ENCODE measurements around the gene SLC15A2.

The SLC15A2 gene

GRCh38 chr3:121913305-121913990, 19.2 kb downstream of the SLC15A2 start:
- TF ChIP-seq TEAD4 (IDR thresholded peaks at IDR 0.05) (no peak), TAF1 (IDR thresholded peaks at IDR 0.05; ENCODE audit: low read depth) (no peak), CREB1 (IDR thresholded peaks at IDR 0.05; ENCODE audit: low read depth) (no peak), YY1 (IDR thresholded peaks at IDR 0.05; ENCODE audit: low read depth) (no peak), EGR1 (IDR thresholded peaks at IDR 0.05) (no peak)
- TF ChIP-seq, protein P1, sequence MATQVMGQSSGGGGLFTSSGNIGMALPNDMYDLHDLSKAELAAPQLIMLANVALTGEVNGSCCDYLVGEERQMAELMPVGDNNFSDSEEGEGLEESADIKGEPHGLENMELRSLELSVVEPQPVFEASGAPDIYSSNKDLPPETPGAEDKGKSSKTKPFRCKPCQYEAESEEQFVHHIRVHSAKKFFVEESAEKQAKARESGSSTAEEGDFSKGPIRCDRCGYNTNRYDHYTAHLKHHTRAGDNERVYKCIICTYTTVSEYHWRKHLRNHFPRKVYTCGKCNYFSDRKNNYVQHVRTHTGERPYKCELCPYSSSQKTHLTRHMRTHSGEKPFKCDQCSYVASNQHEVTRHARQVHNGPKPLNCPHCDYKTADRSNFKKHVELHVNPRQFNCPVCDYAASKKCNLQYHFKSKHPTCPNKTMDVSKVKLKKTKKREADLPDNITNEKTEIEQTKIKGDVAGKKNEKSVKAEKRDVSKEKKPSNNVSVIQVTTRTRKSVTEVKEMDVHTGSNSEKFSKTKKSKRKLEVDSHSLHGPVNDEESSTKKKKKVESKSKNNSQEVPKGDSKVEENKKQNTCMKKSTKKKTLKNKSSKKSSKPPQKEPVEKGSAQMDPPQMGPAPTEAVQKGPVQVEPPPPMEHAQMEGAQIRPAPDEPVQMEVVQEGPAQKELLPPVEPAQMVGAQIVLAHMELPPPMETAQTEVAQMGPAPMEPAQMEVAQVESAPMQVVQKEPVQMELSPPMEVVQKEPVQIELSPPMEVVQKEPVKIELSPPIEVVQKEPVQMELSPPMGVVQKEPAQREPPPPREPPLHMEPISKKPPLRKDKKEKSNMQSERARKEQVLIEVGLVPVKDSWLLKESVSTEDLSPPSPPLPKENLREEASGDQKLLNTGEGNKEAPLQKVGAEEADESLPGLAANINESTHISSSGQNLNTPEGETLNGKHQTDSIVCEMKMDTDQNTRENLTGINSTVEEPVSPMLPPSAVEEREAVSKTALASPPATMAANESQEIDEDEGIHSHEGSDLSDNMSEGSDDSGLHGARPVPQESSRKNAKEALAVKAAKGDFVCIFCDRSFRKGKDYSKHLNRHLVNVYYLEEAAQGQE (IDR thresholded peaks at IDR 0.05; ENCODE audit: low read depth): no peak
- TF ChIP-seq, protein P2, sequence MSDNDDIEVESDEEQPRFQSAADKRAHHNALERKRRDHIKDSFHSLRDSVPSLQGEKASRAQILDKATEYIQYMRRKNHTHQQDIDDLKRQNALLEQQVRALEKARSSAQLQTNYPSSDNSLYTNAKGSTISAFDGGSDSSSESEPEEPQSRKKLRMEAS (IDR thresholded peaks at IDR 0.05): no peak

- TF ChIP-seq TEAD4 (IDR thresholded peaks at IDR 0.05): peak; percentile 63
- TF ChIP-seq, protein P2 (IDR thresholded peaks at IDR 0.05): no peak
Measured at GRCh38 chr3:121914081-121914998, 20.1 kb downstream of the SLC15A2 start.

DNA sequence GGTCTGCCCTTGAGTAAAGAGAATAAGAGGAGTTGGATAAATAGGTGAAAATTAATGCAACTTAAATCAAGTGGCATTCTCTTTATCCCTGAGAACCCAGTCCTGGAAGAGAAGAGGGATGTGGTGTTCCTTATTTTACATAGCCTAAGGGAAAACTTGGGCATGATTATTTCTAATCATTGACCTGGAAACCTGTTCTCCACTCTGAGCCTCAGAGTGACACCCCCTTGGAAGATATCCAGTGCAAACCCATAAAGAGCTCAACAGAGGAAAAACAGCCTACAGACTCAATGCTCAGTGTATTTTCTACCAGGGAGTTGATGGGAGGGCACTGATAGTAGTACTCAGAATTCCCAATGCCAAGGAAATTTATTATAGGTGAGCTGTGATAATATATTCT, 22.0 kb downstream of the SLC15A2 start:
- no peak for TF ChIP-seq EGR1 (IDR thresholded peaks at IDR 0.05)
- TF ChIP-seq YY1 (IDR thresholded peaks at IDR 0.05; ENCODE audit: low read depth): no peak
- TF ChIP-seq RAD21 (IDR thresholded peaks at IDR 0.05; ENCODE audit: low read depth): no peak
- TF ChIP-seq, protein P1 (IDR thresholded peaks at IDR 0.05; ENCODE audit: low read depth): no peak
- TF ChIP-seq TEAD4 (IDR thresholded peaks at IDR 0.05): no peak
- TF ChIP-seq, protein P2 (IDR thresholded peaks at IDR 0.05): no peak
- no peak for TF ChIP-seq FOXM1 (IDR thresholded peaks at IDR 0.05; ENCODE audit: borderline replicate concordance, low read depth)
- peak; percentile 11; the same call in 1 of the 2 replicates for TF ChIP-seq EP300 (IDR thresholded peaks at IDR 0.05; ENCODE audit: borderline replicate concordance)
- no peak for TF ChIP-seq TAF1 (IDR thresholded peaks at IDR 0.05; ENCODE audit: low read depth)
- peak; percentile 71 for TF ChIP-seq NFIC (IDR thresholded peaks at IDR 0.05)
- TF ChIP-seq CREB1 (IDR thresholded peaks at IDR 0.05; ENCODE audit: low read depth): no peak

DNA sequence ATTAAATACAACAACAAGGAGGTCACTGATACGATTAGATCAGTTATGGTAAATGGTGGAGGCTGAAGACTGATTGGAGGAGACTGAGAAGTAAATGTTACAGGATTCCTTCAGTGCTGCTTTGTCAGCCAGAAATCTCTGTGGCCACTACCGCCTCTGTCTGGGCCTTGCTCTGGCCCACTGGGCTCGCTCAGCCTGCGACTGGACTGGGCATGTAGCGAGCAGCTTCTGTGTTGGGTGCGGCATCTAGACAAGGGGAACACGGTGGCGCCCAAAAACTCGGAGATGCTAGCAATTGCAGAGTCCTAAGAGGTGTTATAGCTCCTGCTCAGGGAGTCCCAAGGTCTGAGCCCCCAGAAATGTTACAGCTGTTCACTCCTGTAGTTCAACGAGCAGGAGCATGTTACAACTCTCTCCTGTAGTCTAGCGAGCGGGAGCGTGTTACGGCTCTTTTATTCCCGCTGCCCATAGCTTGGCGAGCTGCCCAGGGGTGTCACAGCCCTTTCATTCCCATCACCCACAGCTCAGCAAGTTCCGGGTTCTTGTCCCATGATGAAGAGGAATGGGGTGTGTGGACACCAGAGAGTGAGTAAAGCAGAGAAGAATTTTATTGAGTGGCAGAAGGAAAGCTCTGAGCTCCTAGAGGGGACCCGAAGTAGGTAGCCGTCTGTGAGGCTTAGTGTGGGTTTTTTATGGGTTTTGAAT, 24.7 kb downstream of the SLC15A2 start:
- no peak for TF ChIP-seq EGR1 (IDR thresholded peaks at IDR 0.05)
- TF ChIP-seq, protein P1 (IDR thresholded peaks at IDR 0.05; ENCODE audit: low read depth): no peak
- TF ChIP-seq EP300 (IDR thresholded peaks at IDR 0.05; ENCODE audit: borderline replicate concordance): no peak
- no peak for TF ChIP-seq YY1 (IDR thresholded peaks at IDR 0.05; ENCODE audit: low read depth)
- no peak for TF ChIP-seq CEBPB (IDR thresholded peaks at IDR 0.05)
- TF ChIP-seq TEAD4 (IDR thresholded peaks at IDR 0.05): no peak
- TF ChIP-seq NFIC (IDR thresholded peaks at IDR 0.05): no peak
- TF ChIP-seq, protein P2 (IDR thresholded peaks at IDR 0.05): no peak
- TF ChIP-seq CREB1 (IDR thresholded peaks at IDR 0.05; ENCODE audit: low read depth): no peak
- TF ChIP-seq FOXM1 (IDR thresholded peaks at IDR 0.05; ENCODE audit: borderline replicate concordance, low read depth): no peak
- TF ChIP-seq, protein P3, sequence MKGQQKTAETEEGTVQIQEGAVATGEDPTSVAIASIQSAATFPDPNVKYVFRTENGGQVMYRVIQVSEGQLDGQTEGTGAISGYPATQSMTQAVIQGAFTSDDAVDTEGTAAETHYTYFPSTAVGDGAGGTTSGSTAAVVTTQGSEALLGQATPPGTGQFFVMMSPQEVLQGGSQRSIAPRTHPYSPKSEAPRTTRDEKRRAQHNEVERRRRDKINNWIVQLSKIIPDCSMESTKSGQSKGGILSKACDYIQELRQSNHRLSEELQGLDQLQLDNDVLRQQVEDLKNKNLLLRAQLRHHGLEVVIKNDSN (IDR thresholded peaks at IDR 0.05): no peak
- TF ChIP-seq TCF12 (IDR thresholded peaks at IDR 0.05; ENCODE audit: low read depth): no peak
- no peak for TF ChIP-seq RAD21 (IDR thresholded peaks at IDR 0.05; ENCODE audit: low read depth)
- no peak for TF ChIP-seq ZBTB7A (IDR thresholded peaks at IDR 0.05; ENCODE audit: low read depth)
- no peak for TF ChIP-seq TAF1 (IDR thresholded peaks at IDR 0.05; ENCODE audit: low read depth)
